Adrenal gland (tissue), 12 donors: ENCODE data around the gene ZFP36L1. TPM values are rescaled to one million over a fixed set of nuclear protein-coding genes. Genes with fewer than 3 reads are reported as not detected.

Experiments used
- DNase-seq, 7 donors: peaks; one replicate each; pipeline ENCODE4 v3.0.0-alpha.2; 2019 to 2020
- H3K27ac ChIP-seq, 5 donors: fragments of 200-600 bp; sonication (generic) in 4 of 5; 1 replicate in 3 of 5; 2 replicates in 2 of 5; pipeline versions ENCODE4 v1.5.1 to v1.8.0; 2016 to 2020; ENCODE audit warnings: mild to moderate bottlenecking in 1 of 5
- H3K27me3 ChIP-seq: fragments of 200-600 bp; 2 replicates; pipeline ENCODE4 v1.8.0; 2021
- H3K36me3 ChIP-seq, 2 donors: fragments of 200-600 bp; replicated peaks in 1 of 2; 1 replicate in 1 of 2; 2 replicates in 1 of 2; pipeline versions ENCODE4 v1.5.1 to v1.8.0; 2018 to 2022
- H3K4me1 ChIP-seq, 2 donors: fragments of 200-600 bp; replicated peaks in 1 of 2; 1 replicate in 1 of 2; 2 replicates in 1 of 2; pipeline versions ENCODE4 v1.5.1 to v1.8.0; 2018 to 2021
- H3K4me3 ChIP-seq, 4 donors: fragments of 200-600 bp; sonication (generic) in 3 of 4; one replicate each; pipeline ENCODE4 v1.5.1; 2016 to 2018
- H3K9me3 ChIP-seq, 3 donors: fragments of 200-600 bp; sonication (generic) in 1 of 3; replicated peaks in 1 of 3; 1 replicate in 2 of 3; 2 replicates in 1 of 3; pipeline versions ENCODE4 v1.5.1 to v1.8.0; 2016 to 2021
- CTCF ChIP-seq, 6 experiments: fragments of 450-650 bp in 4 of 6; fragments of 200-600 bp in 2 of 6; sonication (generic) in 1 of 6; IDR thresholded peaks; 1 replicate in 5 of 6; 2 replicates in 1 of 6; pipeline versions ENCODE4 v1.5.1 to v1.8.0; 2016 to 2021; ENCODE audit warnings: antibody characterized with exemption in 6 of 6, mild to moderate bottlenecking in 2 of 6, moderate library complexity in 1 of 6
- POLR2A ChIP-seq, 2 donors: fragments of 450-650 bp; IDR thresholded peaks; one replicate each; pipeline ENCODE4 v1.6.1; 2017; ENCODE audit warnings: antibody characterized with exemption in 2 of 2, mild to moderate bottlenecking in 2 of 2, moderate library complexity in 1 of 2
- WGBS, 4 donors: extraction: QIAGEN DNeasy Blood & Tissue Kit in 2 of 4; methylation state at CpG; one replicate each; pipeline versions ENCODE4 v1.1.5 to v1.1.7; 2013 to 2017; 5-methylcytosine and 5-hydroxymethylcytosine counted together
- intact Hi-C, 2 donors: fragments of 100-400 bp; cut with DNase I; formaldehyde crosslinking; loops; one replicate each; pipeline versions ENCODE4 v1.14.1 to v1.15.0; 2022 to 2023
- polyA plus RNA-seq, 3 donors: library from polyadenylated mRNA; stranded (reverse); fragments of 200-250 nt in 2 of 3; fragments of 350-450 nt in 1 of 3; fragmentation: Illumina TruSeq in 1 of 3; extraction: RNeasy Lipid Tissue Mini Kit (QIAGEN cat#74804) in 1 of 3; gene quantifications; one replicate each; pipeline ENCODE4 v1.2.3, GENCODE V29; 2013 to 2014
- total RNA-seq, 9 donors: library from RNA; depleted of rRNA in 4 of 9; stranded (reverse); fragments of >200 nt in 4 of 9; fragments of 120-200 nt in 1 of 9; fragmentation: NEBNext Ultra II Directional in 1 of 9; extraction: Animal tissue kit (Norgen Biotek cat#: 25700) in 1 of 9; gene quantifications; one replicate each; pipeline versions ENCODE4 v1.1.0 to v1.2.4, GENCODE V29; 2013 to 2023
- donor health status: healthy with polysubstance abuse.
- donor health status: Bipolar disorder and iron deficiency.
- donor health status: DM: yes; HTN: yes; CAD: no.
- donor health status: DM: no; HTN: no; CAD: no.
- donor health status: DM: no; HTN: no; CAD: no.
- donor health status: DM: yes; HTN: yes; CAD: no.

ZFP36L1 gene
- total and polyA plus RNA-seq, 12 donors: 25.5 to 332 (median 133) TPM

- intact Hi-C loops: no loop called here
- TF ChIP-seq POLR2A (IDR thresholded peaks at IDR 0.05) (no peak), CTCF (IDR thresholded peaks at IDR 0.05) (peak in 1 of 6 experiments; percentile 2)
- Histone ChIP-seq H3K27ac (peak overlapping the region; percentile 100), H3K27me3 (no peaks in the 10 kb centered on the region), H3K9me3 (no peaks in the 10 kb centered on the region), H3K4me1 (peaks cover 0 to 20% of the 10 kb centered on the region in 2 donors), H3K36me3 (no peaks in the 10 kb centered on the region), H3K4me3 (peak overlapping the region in 2 of 4 donors; percentile 65 to 71)
- peak in 3 of 7 donors; percentile 12 to 46 (median 14) for DNase-seq
- 63 to 72% (median 67%) methylated on average over 4 to 5 of the region's 5 CpGs for WGBS, 4 donors
Observed at GRCh38 chr14:68796418-68797101, 3.7 kb upstream of the ZFP36L1 start.

- no peaks in the 10 kb centered on the region for H3K9me3 ChIP-seq
- intact Hi-C loops: no loop called here
- peak overlapping the region; percentile 42 to 71 (median 57) for H3K4me3 ChIP-seq
- DNase-seq: peak; percentile 81 to 88 (median 84)
- no peaks in the 10 kb centered on the region for H3K36me3 ChIP-seq
- H3K27ac ChIP-seq: peak overlapping the region; percentile 100
- H3K4me1 ChIP-seq: peaks cover 0 to 20% of the 10 kb centered on the region in 2 donors
- WGBS, 4 donors: 1% methylated on average over 19 to 70 of the region's 70 CpGs
- TF ChIP-seq CTCF (IDR thresholded peaks at IDR 0.05): peak; percentile 63 to 96 (median 87)
- peak; percentile 72 to 93 for TF ChIP-seq POLR2A (IDR thresholded peaks at IDR 0.05)
- no peaks in the 10 kb centered on the region for H3K27me3 ChIP-seq
Observed at GRCh38 chr14:68795597-68796417, 2.9 kb upstream of the ZFP36L1 start.

DNA sequence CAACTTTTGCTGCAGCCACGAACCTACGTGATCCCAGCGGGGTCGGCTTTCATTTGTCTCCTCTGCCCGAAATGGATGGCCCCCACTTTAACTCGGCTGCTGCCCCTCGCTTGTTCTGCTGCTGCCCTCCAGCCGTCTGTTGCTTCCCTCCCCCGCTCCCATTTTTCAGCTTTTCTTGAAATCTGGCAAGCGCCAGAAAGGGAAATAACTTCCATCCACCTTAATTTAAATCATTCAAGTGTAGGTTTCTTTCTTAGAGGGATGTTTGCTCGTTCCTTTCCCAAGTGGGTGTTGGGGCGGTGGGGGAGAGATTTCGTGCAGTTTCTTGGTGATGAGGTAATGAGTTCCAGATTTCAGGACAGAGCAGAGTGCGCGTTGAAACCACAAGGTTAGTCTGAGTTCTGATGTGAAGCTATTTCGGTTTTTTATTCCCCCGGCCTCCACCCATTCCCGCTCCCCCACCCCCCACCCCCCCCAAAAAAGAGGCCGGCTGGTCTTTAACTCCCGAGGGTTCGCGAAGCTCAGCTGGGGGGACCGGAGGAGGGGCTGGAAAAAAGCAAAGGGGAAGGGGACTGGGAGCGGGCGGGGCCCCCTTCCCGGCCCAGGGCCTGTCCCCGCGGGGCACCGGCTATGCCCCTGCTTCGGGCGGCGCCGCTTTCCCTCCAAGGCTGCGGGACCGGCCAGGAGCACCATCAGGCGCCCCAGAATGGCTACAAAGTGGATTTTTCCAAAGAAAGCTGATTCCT, 2.2 kb upstream of the ZFP36L1 start:
- peak; percentile 47 to 80 (median 70) for DNase-seq
- no peak for TF ChIP-seq CTCF (IDR thresholded peaks at IDR 0.05)
- no peak for TF ChIP-seq POLR2A (IDR thresholded peaks at IDR 0.05)
- Histone ChIP-seq H3K27ac (peak overlapping the region; percentile 100), H3K9me3 (no peaks in the 10 kb centered on the region), H3K4me3 (peak overlapping the region; percentile 49 to 71 (median 64)), H3K27me3 (no peaks in the 10 kb centered on the region), H3K4me1 (peaks cover 6 to 22% of the 10 kb centered on the region in 2 donors), H3K36me3 (peaks cover 0 to 7% of the 10 kb centered on the region in 2 donors)
- WGBS, 4 donors: 0 to 1% (median 1%) methylated on average over 28 to 36 of the region's 36 CpGs
- intact Hi-C loops: no loop called here
